HG03097 (cell line): ENCODE measurements around the gene ULK2.

Experiments used
- ATAC-seq: cut with Tn5 transposase; IDR thresholded peaks from one replicate; pipeline ENCODE4 v1.9.1; 2021; ENCODE audit not compliant: unreplicated experiment, low FRiP score

ULK2 gene

GRCh38 chr17:19750020-19750572 is 117.6 kb downstream of the ULK2 start:
- no peak for ATAC-seq

- ATAC-seq, result no peak
These were observed 118.9 kb downstream of the ULK2 start for GRCh38 chr17:19748807-19749193.

DNA sequence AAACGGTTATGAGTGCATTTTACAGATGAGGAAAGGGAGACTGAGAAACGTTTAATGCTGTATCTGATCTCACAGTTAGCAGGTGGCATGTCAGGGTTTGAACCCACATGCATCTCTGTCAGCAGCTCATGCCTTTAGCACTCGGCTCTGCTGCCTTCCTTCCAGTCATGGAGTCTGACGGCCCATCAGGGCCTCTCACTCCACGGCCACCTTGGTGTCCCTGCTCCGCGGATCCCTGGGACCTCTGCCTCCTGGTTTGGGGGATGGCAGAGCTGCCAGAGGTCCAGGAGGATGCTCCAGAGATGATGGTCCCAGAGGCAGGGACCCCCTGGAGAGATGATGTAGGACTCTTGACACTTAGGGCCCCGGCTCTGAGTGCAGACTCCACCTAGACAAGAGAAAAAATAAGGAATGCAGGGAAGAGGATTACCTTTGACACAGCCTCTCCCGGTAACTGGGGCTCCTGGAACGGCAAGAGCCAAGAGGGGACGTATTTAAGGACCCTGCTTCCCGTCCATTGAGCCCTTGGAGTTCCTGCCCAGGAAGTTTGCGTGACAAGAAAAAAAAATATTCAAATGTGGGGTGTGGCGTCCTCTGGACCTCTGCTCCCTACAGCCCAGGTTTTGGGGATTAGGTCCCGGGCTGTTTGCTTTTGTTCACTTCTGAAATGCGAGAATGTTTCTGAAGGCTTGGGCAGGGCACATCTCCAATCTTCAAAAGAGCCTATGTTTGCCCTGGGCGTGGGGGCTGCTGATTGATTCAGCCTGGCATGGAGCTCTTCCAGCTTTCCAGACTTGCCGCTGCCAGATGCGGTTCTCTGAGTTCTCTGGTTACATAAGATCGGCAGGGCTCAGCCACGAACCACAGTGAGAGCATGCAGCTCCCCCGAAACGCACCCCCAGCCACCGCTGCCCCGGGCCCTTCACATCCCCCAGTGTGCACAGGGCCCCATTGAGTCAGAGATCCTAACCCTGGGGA is 119.6 kb downstream of the ULK2 start, which contains the start of gene ALDH3A1:
ALDH3A1 (minus strand) TSS at position 470 of the 978 bp plus-strand sequence. CDS start 3,169 bp downstream, outside the sequence.
- no peak for ATAC-seq

DNA sequence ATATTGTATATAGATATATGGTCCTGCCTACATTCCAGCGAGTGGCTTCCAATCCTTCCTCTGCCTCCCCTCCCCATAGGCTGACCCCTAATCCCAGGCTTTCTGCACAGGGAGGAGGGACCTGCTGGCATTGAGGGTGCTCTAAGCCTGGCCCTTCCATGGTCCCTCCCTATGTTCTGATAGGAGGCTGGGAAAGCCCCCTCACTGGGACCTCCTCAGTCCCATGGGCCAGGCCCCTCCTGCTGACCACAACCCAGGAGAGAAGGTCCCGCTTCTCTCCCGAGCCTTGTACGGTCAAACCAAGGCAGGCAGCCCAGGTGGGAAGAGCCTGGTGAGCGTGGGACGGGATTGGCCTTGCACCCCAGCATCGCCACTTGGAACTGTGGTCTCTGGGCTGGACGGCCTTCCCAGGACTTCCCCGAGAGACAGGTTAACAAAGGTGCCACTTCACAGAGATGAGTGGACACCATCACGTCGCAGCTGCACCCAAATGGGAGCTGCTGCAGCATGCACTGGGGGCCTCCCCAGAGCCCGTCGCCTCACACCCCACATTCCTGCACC is 120.5 kb downstream of the ULK2 start:
- ATAC-seq, result no peak

DNA sequence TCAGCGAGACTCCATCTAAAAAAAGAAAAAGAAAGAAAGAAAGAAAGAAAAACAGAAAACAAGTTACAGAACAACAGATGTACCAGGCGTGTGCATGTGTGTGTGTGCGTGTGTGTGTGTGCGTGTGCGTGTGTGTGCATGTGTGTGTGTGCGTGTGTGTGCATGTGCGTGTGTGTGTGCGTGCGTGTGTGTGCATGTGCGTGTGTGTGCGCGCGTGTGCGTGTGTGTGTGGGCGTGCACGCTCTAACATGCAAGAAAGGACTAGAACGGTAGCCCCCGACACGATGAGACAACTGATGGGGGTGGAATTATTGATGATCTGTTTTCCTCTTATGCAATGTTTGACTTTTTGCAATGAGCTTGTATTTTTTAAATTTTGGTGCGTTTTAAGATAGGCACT is 121.2 kb downstream of the ULK2 start:
- no peak for ATAC-seq

DNA sequence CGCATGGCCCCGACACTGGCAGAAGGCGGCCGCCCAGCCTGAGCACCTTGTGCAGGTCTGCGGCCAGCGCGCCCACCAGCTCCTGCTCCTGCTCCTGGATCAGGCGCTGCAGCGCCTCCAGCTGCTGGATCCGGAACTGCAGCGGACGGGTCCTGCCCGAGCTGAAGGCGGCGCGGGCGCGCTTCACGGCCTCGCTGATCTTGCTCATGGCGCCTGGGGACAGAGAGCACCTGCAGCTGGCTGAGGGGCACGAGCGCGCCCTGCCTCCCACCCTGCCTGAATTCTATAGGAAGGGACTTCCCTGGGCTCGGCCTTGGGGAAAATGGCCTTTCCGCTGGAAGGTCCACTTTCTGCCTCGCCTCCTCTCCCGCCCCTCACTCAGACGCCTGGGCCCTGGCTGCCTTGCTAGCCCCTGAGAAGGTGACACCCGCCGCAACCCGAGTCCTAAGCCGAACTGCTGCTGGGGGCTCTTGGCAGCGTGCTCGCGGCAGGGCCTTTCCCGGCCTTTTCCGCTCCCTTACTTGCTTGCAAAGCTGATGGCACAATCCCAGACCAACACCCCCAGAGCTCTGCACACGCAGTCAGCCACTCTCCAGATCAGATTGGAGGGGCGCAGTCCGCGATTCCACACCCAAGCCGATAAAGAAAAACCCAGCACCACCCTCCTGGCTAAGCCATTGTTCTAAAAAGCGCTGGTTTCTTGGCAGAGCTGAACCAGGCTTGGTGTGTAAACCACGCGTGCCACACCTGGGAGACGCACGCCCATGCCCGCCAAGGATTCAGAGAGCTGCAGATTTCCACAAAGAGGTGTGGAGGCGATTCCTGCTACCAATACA is 122.6 kb downstream of the ULK2 start:
- no peak for ATAC-seq

GRCh38 chr17:19744492-19744891 is 123.2 kb downstream of the ULK2 start:
- ATAC-seq, result no peak

GRCh38 chr17:19743101-19744100 is 124.3 kb downstream of the ULK2 start:
- ATAC-seq, result no peak

- ATAC-seq, result no peak
These were observed 125.2 kb downstream of the ULK2 start for GRCh38 chr17:19742495-19742894.

GRCh38 chr17:19741832-19742457 is 125.8 kb downstream of the ULK2 start:
- no peak for ATAC-seq

GRCh38 chr17:19740933-19741332 is 126.8 kb downstream of the ULK2 start:
- ATAC-seq, result no peak

- no peak for ATAC-seq
These were observed 128.2 kb downstream of the ULK2 start for GRCh38 chr17:19739241-19740201.

DNA sequence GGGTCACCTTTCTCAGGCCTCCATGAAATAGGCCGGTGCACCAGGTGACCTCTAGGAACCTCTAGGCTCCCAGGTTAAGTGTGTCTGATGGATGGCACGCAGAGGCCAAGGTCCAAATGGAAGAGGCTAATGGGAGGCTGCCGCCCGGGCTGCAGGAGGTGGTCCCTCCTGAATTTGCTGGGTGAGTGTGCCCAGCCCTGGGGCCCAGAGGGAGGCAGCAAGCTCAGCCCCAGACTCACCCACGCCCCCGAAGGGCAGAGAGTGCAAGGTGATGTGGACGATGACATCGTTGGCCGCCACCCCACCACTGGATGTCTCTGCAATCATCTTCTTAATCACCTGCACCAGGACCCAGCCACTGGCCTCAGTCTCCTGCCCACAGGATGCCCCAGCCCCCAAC is 129.0 kb downstream of the ULK2 start:
- no peak for ATAC-seq

DNA sequence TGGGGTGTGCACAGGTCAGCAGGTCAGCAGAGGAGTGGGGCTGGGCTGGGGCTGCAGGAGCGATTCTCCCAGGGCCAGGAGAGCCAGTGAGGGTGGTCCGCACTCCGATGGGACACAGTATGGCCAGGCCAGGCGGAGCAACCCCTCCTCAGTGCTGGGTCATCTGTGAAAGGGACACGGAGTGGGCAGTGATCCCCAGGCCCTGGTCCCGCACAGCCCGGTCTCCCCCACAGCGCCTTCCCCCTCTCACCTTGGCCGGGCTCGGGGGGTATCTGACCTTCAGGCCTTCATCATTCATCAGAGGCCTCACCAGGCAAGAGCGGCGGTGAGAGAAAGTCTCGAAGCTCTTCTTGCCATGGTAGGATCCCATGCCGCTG is 129.7 kb downstream of the ULK2 start:
- no peak for ATAC-seq

GRCh38 chr17:19737305-19738072 is 130.2 kb downstream of the ULK2 start:
- ATAC-seq, result no peak

- ATAC-seq, result no peak
These were observed 131.7 kb downstream of the ULK2 start for GRCh38 chr17:19736071-19736470.

- ATAC-seq, result no peak
These were observed 133.7 kb downstream of the ULK2 start for GRCh38 chr17:19733953-19734526.
